ENCODE data around the gene MED26. TPM values are rescaled to one million over a fixed set of nuclear protein-coding genes. Genes with fewer than 3 reads are reported as not detected.
"Not testable (repeated sequence)": the region's sequence is repeated elsewhere in the genome, so short reads cannot be mapped to it uniquely, and the experiment has no call there.

Gene MED26
- total RNA-seq, 2 donors from 2014 or later: 5.0 to 5.6 TPM

GRCh38 chr19:16652854-16653253, 24.9 kb upstream of the MED26 start:
- ATAC-seq (no peak), DNase-seq (no peak)
- intact Hi-C loops (cut with DNase I): no loop called here

GRCh38 chr19:16651421-16652188, 23.6 kb upstream of the MED26 start:
- intact Hi-C loops (cut with DNase I); DNase-seq; ATAC-seq: not testable (repeated sequence)

DNA sequence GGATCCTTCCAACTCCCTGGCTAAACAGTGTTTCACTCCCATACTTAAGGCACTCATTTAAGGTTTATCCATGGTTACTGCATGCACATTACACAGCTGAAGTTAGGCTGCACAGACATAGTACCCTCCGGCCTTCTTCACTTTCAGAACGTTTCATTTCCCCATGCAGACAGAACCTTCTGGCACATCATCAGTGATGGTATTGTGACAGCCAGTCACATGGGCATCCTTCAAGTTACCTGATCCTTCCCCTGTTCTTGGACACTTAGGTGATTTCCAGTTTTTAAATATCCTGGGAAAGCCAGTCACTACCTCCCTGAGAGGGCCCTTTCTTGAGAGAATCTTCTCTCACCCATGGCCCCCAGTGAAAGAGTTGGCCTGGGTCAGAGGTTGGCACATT, 22.8 kb upstream of the MED26 start:
- ATAC-seq (no peak), DNase-seq (no peak)
- intact Hi-C loops (cut with DNase I): no loop called here

- peak; percentile 54 to 89 for ATAC-seq
- intact Hi-C loops (cut with DNase I): no loop called here
- peak; percentile 36 for DNase-seq
Measured at GRCh38 chr19:16649734-16650133, 21.7 kb upstream of the MED26 start.

GRCh38 chr19:16645140-16645539, 17.1 kb upstream of the MED26 start:
- ATAC-seq: no peak
- intact Hi-C loops (cut with DNase I): no loop called here
- DNase-seq: no peak

DNA sequence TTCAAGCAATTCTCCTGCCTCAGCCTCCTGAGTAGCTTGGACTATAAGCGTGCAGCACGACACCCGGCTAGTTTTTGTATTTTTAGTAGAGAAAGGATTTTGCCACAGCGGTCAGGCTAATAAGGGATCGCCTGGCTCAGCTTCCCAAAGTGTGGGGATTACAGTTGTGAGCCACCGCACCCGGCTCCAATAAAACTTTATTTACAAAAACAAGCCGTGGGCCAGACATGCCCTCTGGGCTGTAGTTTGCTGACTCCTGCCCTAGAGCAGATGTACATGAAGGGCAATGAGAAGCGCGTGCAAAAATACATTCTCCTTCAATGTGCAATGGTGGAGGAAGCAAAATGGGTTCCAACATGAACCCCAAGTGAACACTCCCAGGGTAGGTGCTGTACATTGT, 13.7 kb upstream of the MED26 start:
- ATAC-seq: no peak
- no peak for DNase-seq
- intact Hi-C loops (cut with DNase I): no loop called here

GRCh38 chr19:16640951-16641350, 12.9 kb upstream of the MED26 start:
- DNase-seq (no peak), ATAC-seq (no peak)
- intact Hi-C loops (cut with DNase I): no loop called here

DNA sequence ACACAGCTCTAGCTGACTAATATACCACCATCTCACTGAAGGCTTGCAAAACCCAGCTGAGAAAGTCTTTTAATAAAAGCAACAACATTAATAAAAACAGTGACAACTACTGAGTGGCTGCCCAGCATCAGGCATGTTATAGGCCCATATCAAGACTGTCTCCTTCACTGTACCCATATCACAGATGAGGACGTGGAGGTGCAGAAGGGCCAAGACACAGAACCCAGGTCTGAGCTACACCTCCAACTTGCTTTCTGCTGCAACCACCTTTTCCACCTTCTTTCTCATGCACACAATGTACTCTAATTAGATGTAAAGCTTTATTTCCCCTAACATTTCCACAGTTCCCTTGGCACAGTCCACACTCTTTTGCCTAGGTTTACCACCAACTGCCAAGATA, 10.7 kb upstream of the MED26 start:
- ATAC-seq (no peak), DNase-seq (no peak)
- intact Hi-C loops (cut with DNase I): no loop called here

GRCh38 chr19:16637535-16637934, 9.5 kb upstream of the MED26 start:
- ATAC-seq: no peak
- intact Hi-C loops (cut with DNase I): no loop called here

GRCh38 chr19:16631465-16631864, 3.5 kb upstream of the MED26 start:
- no peak for ATAC-seq
- intact Hi-C loops (cut with DNase I): no loop called here
- DNase-seq: no peak

More at GRCh38 chr19:16637535-16637934, 9.5 kb upstream of the MED26 start:
- DNase-seq: no peak

DNA sequence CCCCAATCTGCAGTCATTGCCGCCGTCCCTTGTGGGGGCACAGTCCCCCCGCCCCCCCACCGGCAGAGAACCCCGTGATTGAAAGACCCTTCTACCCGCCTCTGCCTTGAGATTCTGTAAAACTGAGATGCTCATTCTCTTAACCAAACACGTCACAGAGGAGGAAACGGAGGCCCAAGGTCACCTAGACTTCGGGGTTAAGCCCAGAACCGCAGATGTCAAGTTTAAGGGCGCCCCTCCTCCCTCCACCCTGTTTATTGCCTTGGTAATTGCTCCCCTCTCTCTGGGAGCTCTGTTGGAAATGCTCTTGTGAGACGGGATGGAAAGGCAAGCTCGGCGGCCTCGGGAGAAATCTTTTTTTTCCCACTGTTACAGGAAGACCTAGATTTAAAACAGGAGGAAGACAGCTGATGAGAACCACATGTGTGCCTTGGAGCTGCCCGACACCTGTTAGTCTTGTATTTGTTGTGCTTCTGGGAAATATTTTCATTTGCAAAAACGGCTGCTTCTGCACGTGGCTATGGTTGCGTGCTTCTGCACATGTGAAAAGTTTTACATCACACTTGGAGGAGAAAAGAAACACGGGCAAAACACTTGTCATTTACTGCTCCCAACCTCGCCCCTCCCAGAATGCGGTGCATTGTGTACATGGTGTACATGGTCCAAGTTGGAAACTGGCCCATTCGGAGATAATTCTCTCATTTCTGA, 1.1 kb upstream of the MED26 start:
- DNase-seq (peak; percentile 41), ATAC-seq (peak in 1 of 2 donors; percentile 1)
- intact Hi-C loops (cut with DNase I): loop anchor here in 1 of 2 donors (5.0 kb wide), 1 partner anchor 42 kb away; no protein-coding TSS in a partner anchor

DNA sequence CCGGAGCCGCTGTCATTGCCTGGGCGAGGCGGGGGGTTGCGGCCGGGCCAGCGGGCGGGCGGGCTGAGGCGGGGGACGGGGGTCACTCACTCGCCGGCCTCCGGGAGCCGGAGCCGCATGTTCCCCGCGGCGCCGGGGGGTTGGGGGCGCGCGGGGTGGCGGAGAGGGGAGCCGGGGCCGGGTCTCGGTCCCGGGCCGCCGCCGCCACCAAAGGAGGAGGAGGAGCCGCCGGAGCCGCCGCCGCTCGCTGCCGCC, 149 bp downstream of the MED26 start:
- intact Hi-C loops (cut with DNase I): loop anchor here in 1 of 2 donors (5.0 kb wide), 1 partner anchor 41 kb away; no protein-coding TSS in a partner anchor
- ATAC-seq (no peak), DNase-seq (no peak)

GRCh38 chr19:16627193-16627927, 644 bp downstream of the MED26 start:
- ATAC-seq (peak in 1 of 2 donors; percentile 0), DNase-seq (peak; percentile 31)
- intact Hi-C loops (cut with DNase I): loop anchor here in 1 of 2 donors (5.0 kb wide), 1 partner anchor 40 kb away; no protein-coding TSS in a partner anchor

- intact Hi-C loops (cut with DNase I): loop anchor here in 1 of 2 donors (5.0 kb wide), 1 partner anchor 39 kb away; no protein-coding TSS in a partner anchor
- no peak for ATAC-seq
- DNase-seq: no peak
Measured at GRCh38 chr19:16626796-16627192, 1.2 kb downstream of the MED26 start.

GRCh38 chr19:16625163-16625958, 2.6 kb downstream of the MED26 start:
- intact Hi-C loops (cut with DNase I): loop anchor here in 1 of 2 donors (5.0 kb wide), 1 partner anchor 38 kb away; no protein-coding TSS in a partner anchor
- ATAC-seq (no peak), DNase-seq (no peak)

GRCh38 chr19:16624236-16624635, 3.8 kb downstream of the MED26 start:
- no peak for ATAC-seq
- intact Hi-C loops (cut with DNase I): no loop called here
- no peak for DNase-seq

DNA sequence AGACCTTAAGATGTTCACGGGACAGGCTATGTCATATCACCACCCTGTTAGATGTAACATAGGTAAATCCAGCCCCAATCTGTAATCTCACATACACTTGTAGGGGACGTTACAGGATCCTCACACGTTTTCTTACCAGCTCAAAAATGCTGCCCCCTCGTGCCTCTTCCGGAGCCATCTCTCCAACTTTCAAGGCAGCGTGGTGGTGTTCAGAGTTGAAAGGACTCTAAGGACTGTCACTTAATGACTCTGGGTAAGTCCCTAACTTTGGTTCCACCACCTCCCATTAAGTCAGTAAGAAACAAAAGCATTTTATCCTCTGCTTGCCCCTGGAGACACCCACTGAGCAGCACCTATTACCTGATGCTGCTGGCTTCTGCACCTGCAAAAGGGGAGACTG, 4.4 kb downstream of the MED26 start:
- no peak for DNase-seq
- ATAC-seq: no peak
- intact Hi-C loops (cut with DNase I): no loop called here

DNA sequence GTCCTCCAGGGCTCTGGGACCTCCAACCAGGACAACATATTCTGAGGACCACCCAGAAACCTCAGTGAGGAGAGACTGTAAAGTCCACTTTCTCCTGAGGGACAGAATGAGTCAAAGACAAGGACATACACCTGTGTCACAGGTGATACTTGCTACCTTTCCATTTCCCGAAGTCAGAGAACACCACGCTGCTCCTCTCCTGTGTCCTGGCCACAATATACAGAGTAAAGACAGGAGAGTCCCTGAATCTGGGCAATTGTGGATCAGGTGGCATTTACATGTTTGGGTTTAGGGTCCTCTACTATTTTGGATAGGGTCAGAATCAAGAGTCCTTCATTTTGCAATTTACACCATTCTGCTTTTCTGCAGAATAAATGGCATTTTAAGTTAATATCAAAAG, 4.9 kb downstream of the MED26 start:
- DNase-seq (no peak), ATAC-seq (no peak)
- intact Hi-C loops (cut with DNase I): no loop called here

- DNase-seq: no peak
- intact Hi-C loops (cut with DNase I): no loop called here
- no peak for ATAC-seq
Measured at GRCh38 chr19:16621165-16621800, 6.7 kb downstream of the MED26 start.
